Lower leg skin (tissue), 3 donors: ENCODE measurements around the gene SLC28A3.

Source experiments
- POLR2A ChIP-seq, 2 donors: fragments of 450-650 bp; IDR thresholded peaks; one replicate each; pipeline ENCODE4 v1.6.1; 2016 to 2017; ENCODE audit warnings: antibody characterized with exemption in 2 of 2, mild to moderate bottlenecking in 1 of 2, moderate library complexity in 1 of 2
- TF ChIP-seq, protein P1 (sequence below), 3 donors: fragments of 450-650 bp; IDR thresholded peaks; one replicate each; pipeline ENCODE4 v1.5.1; 2016; ENCODE audit warnings: antibody characterized with exemption in 3 of 3, mild to moderate bottlenecking in 3 of 3, moderate library complexity in 2 of 3

- TF ChIP-seq, protein P1, sequence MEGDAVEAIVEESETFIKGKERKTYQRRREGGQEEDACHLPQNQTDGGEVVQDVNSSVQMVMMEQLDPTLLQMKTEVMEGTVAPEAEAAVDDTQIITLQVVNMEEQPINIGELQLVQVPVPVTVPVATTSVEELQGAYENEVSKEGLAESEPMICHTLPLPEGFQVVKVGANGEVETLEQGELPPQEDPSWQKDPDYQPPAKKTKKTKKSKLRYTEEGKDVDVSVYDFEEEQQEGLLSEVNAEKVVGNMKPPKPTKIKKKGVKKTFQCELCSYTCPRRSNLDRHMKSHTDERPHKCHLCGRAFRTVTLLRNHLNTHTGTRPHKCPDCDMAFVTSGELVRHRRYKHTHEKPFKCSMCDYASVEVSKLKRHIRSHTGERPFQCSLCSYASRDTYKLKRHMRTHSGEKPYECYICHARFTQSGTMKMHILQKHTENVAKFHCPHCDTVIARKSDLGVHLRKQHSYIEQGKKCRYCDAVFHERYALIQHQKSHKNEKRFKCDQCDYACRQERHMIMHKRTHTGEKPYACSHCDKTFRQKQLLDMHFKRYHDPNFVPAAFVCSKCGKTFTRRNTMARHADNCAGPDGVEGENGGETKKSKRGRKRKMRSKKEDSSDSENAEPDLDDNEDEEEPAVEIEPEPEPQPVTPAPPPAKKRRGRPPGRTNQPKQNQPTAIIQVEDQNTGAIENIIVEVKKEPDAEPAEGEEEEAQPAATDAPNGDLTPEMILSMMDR (IDR thresholded peaks at IDR 0.05): no peak
- TF ChIP-seq POLR2A (IDR thresholded peaks at IDR 0.05): no peak
Observed at GRCh38 chr9:84278130-84278529, 62.4 kb downstream of the SLC28A3 start.
